GM19395 (cell line): Measurements from ENCODE around the gene LRRTM4.

ENCODE experiments used
- ATAC-seq: cut with Tn5 transposase; IDR thresholded peaks from one replicate; pipeline ENCODE4 v1.9.1; 2021; ENCODE audit warnings: mild to moderate bottlenecking, moderate library complexity; ENCODE audit not compliant: unreplicated experiment

Gene LRRTM4

DNA sequence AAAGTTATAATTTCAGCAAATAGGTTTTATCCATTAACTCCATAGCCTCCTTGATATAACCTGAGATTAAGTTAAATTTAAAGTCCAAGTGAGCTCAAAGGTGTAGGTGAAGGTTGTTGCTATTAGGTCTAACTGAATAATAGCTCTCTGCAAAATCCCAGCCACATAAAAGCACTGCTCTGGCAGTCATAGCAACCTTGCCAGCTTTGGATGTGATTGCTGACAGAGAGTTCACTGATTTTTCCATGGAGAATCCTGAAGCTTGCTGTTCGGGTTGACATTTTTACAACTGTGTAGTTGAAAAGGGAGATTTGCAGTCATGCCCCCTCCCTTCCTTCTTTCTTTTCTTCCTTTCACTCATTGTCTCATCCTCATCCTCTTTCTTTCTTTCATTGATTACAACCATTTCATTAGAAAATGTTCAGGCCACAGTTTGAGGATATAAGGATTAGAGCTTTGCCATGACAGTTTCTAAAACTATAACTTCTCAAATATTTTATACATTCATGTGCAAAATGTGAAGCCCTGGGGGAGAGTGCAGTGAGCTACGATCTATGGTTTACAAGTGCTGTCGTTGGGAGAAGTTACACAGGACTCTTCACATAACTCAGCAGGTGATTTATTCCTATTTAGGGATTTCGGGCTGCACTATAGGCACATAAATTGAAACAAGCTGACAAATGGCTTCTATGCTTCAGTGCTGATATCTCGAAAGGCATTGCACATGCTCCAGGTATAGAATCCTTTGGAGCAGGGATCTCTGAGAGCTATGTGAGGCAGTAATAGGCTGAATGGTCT is 193.8 kb downstream of the LRRTM4 start:
- no peak for ATAC-seq

DNA sequence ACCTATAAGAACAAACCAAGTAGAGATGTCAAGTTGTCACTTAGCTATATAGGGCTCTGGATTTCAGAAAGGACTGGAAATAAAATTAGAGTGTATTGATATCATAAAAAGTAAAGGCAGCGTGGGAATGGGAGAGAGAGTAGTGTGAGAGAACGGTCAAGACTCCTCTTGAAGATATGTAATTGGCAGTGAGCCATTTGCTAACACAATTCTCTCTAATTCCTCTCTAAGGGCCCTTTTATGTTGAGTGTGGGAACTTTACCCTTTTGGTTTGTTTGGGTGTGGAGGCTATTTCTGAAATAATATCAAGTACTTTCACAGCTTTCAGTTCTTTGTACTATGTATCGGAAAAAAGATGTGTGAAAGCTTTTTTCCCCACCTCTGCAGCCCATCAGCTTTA is 196.8 kb downstream of the LRRTM4 start:
- ATAC-seq: no peak

DNA sequence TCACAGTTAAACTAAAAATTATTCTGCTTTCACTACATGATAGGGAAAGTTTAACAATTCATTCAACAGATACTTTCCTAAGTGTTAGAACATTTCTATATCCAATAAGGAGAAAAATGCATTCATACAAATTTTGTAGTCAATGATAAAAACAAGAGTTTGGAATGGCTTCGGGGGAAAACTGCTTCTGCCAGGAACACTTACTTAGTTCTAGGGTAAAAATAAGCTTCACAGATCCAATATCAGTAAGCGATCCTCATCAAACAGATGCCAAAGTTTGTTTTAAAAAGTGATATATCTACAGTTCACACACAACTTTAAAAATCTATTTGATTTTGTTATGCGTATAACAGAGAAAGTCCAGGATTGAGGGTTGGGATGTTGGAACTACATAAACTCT is 199.7 kb downstream of the LRRTM4 start:
- ATAC-seq: no peak

DNA sequence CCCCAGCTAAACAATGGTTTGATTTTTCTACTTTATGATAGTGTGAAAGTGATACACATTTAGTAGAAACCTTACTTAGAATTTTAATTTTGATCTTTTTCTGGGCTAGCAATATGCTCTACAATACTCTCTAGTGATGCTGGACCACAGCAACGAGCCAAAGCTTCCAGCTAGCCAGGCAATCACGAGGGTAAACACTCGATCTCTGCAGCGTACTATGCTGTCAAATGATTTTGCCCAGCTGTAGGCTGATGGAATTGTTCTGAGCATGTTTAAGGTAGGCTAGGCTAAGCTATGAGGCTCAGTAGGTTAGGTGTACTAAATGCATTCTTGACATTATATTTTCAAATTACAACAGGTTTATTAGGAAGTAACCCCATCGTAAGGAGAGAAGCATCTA is 207.5 kb downstream of the LRRTM4 start:
- ATAC-seq: no peak

DNA sequence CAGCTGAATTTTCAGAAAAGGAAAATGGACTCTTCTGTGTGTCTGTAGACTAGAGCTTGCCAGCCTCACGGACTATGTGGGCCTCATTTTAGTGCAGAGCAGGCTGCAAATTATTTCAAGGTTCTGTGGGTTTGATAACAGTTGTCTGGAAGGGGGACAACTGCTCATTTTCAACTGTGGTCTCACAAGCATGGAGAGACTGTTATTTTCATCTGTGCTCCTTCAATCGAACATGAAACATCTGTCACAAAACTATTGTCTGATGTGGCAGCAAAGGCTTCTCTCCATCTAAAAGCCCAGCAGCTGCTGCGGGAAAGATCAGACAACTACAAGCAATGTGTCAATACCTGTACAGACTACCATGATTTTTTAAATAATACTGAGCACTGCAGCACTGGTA is 211.8 kb downstream of the LRRTM4 start:
- no peak for ATAC-seq

- no peak for ATAC-seq
Observed at GRCh38 chr2:77309725-77310124, 212.5 kb downstream of the LRRTM4 start.

DNA sequence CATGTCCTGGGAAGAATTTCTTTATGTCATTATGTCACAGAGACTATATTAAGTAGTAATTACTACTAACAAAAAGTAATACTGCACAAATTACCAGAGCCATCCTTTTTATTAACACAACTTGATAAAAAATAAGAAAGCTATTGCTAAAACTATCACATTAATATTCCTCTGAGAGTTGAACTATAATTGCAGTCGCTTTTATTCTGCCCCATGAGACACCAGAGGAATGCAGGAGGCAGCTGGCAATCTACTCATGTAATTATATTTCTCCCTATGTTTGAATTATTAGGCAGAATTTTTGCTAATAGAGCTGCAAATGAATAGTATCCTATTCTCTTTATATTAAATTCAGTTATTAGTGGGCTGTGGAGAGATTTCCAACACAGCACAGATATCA is 220.7 kb downstream of the LRRTM4 start:
- ATAC-seq: no peak

DNA sequence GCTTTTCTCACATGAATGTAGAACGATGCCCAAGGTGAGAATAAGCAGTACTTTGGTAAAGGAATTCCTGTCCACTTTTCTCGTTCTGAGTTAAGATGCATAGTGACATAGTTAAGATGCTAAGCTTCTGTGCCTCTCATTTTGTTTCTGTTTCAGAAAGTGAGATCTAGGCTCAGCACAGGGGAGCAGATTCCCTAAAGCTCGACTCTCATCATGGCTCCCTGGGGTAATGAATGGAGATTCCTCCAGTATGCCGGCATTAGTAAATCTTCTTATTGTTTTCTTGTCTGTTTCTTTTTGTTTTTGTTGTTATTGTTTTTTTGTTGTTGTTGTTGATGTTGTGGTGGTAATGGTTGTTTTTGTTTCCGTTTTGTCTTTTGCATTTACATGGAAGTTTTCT is 225.4 kb downstream of the LRRTM4 start:
- ATAC-seq: no peak

DNA sequence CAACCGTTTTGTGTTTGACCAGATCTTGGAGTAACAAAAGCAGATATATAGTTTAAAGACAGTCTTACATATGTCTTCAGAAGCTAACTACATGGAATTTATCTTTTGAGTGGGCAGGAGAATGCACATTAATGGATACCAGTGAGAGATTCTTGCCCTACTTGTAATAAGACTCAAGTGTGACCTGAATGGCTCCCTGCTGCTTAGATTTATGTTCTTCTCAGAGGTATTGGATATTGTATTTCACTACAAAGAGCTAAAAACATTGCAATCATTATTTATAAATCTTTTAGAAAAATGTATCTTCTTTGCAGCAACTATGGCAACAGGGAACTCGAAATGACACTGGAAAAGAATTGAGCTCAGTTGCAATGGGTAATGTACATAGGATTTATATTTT is 227.7 kb downstream of the LRRTM4 start:
- ATAC-seq: no peak

DNA sequence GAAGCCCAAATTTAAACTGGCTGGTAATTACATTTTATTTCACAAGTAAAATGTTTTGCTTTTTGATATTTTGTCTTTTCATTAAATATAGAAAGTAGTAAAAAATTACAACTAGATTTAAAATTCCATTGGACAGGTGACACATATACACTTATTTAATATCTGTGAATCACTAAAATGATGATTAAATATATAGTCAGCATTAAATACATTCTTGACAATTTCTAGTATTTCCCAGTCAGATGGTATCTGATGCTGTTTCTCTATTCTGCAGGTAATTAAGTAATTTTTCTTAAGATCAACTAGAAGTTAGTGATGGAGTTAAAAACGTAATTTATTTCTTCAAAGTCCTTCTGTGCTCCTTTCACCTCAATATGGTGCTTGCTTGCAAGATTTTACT is 237.8 kb downstream of the LRRTM4 start:
- ATAC-seq: no peak

- ATAC-seq: no peak
Observed at GRCh38 chr2:77271262-77271661, 250.9 kb downstream of the LRRTM4 start.

DNA sequence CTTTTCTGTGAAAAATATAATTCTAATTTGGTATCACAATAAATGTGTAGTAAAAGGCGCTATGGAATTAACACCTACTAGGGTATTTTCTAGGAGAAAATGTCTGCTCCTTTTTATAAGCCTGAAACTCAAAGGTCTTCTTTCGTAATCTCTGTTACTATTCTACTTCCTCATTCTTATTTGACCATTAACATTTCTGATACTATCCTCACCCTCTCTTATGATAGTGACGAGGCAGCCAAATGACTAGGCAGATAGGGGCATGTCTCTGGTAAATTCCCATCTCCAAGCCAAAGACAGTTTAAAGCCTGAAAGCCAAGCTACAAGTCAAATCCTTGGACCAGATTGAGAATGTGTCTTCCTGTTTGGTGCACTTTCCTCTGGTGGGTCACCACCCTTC is 251.7 kb downstream of the LRRTM4 start:
- ATAC-seq: no peak

GRCh38 chr2:77268626-77269025 is 253.6 kb downstream of the LRRTM4 start:
- no peak for ATAC-seq

GRCh38 chr2:77232909-77233425 is 289.2 kb downstream of the LRRTM4 start:
- no peak for ATAC-seq

- no peak for ATAC-seq
Observed at GRCh38 chr2:77228391-77228790, 293.8 kb downstream of the LRRTM4 start.

GRCh38 chr2:77210725-77211124 is 311.5 kb downstream of the LRRTM4 start:
- ATAC-seq: no peak

DNA sequence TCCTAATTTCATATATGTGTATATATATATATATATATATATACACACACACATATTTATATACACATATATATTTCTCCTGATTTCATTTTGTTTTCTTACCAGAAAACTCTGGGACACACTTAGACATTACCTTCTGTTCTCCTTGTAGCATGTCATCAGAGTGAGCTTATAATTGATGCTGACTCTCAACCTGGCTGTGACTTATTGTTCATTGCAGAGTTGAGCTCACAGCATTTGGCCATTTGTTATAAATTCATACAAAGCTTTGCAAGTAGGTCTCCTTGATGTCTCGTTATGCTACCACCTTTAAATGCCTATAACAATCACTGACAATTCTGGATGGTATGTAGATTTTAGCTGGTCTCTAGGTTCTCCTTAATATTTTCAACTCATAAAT is 314.8 kb downstream of the LRRTM4 start:
- no peak for ATAC-seq

- ATAC-seq: no peak
Observed at GRCh38 chr2:77201755-77202154, 320.4 kb downstream of the LRRTM4 start.

DNA sequence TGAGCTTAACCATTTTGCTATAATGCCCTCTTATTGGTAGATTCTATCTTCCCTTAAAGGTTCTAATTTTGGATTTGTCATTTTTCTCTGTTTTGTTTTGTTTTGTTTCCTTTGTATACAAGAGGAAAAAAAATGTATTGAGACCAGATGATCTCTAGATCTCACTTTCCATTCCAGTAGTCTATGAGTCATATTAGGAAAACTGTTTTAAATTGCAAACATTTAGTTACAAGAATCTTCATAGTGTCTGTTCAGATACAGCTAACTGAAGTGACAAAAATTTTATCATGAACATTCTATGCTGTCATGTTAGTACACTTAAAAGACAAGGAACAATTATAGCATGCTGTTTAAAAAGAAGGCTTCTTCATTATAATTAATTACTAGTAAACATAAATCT is 322.8 kb downstream of the LRRTM4 start:
- ATAC-seq: no peak

- no peak for ATAC-seq
Observed at GRCh38 chr2:77193858-77194448, 328.2 kb downstream of the LRRTM4 start.

DNA sequence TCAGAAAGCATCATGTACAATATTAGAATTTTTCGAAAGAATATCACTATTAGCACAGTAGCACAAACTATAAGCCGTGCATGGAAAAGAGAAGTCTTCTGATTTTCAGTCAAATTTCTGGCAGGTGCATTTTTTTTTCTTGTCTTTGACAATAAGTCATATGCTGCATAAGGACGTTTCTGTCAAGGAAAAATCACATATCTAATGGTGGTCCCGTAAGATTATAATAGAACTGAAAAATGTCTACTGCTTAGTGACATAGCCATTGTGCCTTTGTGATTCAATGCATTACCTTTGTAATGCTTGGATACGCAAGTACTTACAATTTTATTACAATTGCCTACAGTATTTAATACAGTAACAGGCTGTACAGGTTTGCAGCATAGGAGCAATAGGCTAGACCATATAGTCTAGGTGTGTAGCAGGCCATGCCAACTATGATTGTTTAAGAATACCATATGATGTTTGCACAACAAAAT is 329.3 kb downstream of the LRRTM4 start:
- ATAC-seq: no peak

- ATAC-seq: no peak
Observed at GRCh38 chr2:77191665-77192064, 330.5 kb downstream of the LRRTM4 start.
